Measurements from ENCODE around the gene SNRNP200.
"Not testable (repeated sequence)": the region's sequence is repeated elsewhere in the genome, so short reads cannot be mapped to it uniquely, and the experiment has no call there.

SNRNP200 gene

DNA sequence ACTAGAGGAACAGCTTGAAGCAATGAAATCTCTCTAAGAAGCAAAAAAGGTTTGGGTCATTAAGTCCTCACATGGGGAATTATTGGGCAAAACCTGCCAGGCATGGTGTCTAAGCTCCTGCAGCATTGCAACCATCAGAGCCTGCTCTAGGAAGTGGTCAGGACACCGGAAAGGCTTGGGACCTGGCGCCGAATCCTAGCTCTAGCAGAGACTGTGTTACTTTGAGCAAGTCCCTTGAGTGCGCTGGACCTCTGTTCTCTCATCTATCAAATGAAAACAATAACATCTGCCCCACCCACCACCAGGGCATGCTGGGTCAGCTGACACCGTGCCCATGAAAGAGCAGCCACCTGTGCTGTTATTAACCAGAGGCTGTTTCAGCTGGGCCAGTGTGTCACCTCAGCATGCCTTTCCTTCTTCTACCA is 45.8 kb downstream of the SNRNP200 start:
- TF ChIP-seq, protein P1, sequence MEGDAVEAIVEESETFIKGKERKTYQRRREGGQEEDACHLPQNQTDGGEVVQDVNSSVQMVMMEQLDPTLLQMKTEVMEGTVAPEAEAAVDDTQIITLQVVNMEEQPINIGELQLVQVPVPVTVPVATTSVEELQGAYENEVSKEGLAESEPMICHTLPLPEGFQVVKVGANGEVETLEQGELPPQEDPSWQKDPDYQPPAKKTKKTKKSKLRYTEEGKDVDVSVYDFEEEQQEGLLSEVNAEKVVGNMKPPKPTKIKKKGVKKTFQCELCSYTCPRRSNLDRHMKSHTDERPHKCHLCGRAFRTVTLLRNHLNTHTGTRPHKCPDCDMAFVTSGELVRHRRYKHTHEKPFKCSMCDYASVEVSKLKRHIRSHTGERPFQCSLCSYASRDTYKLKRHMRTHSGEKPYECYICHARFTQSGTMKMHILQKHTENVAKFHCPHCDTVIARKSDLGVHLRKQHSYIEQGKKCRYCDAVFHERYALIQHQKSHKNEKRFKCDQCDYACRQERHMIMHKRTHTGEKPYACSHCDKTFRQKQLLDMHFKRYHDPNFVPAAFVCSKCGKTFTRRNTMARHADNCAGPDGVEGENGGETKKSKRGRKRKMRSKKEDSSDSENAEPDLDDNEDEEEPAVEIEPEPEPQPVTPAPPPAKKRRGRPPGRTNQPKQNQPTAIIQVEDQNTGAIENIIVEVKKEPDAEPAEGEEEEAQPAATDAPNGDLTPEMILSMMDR (IDR thresholded peaks at IDR 0.05; ENCODE audit: borderline replicate concordance, insufficient read depth, low read depth, low read length), result no peak
- no peak overlapping the region for H3K4me3 ChIP-seq (ENCODE audit: low read depth, low read length)

DNA sequence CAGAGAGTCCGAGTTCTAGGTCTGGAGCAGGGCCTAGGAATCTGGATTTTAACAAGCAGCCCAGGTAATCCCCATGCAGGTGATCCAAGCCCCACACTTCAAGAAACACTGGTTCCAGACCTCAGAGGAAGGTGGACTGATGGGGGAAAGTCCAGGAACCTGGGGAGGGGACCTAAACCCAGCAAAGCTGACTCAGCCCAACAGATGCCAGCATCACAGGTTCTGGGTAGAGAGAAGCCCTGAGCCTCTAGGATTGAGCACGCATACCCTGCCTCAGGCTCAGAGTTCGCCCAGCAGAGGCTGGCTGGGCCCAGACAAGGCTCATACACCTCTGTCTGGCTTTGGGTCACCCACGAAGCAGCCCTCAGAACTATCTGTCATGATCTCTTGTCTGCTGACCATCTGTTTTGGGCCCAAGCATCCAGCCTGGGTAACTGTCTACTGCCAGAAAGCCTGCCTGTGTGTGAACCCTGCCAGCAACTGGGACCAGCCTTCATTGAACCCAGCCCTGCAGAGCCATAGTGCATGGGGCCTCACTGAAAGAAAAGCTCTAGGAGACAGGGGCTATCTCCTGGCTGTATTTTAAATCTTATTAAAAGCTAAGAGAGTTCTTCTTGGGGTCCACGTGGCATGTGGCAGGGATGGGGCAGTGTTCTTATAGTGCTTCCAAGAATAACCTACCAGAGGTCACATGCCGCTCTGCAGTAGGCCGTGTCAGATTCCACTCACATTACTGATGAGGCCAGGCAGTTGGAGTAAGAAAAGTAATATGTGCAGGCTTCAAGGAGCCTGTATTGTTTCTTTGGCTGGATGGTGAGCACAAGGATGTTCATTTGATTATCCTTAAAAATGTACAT is 47.0 kb downstream of the SNRNP200 start:
- TF ChIP-seq, protein P1 (IDR thresholded peaks at IDR 0.05; ENCODE audit: borderline replicate concordance, insufficient read depth, low read depth, low read length), result no peak
- no peak overlapping the region for H3K4me3 ChIP-seq (ENCODE audit: low read depth, low read length)

DNA sequence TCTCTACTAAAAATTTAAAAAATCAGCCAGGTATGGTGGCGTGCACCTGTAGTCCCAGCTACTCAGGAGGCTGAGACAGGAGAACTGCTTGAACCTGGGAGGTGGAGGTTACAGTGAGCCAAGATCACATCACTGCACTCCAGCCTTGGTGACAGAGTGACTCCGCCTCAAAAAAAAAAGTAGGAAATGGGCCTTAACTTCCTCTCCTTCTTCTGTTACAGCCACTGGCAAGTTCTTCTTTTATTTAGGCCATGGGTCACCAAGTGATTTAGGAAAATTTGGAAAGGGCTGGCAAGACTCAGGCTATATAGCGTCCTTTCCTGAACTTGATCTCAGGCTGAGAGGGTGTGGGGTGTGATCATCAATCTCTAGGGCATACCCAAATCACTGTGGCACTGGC is 47.6 kb downstream of the SNRNP200 start:
- H3K4me3 ChIP-seq (ENCODE audit: low read depth, low read length), result not testable (repeated sequence)

DNA sequence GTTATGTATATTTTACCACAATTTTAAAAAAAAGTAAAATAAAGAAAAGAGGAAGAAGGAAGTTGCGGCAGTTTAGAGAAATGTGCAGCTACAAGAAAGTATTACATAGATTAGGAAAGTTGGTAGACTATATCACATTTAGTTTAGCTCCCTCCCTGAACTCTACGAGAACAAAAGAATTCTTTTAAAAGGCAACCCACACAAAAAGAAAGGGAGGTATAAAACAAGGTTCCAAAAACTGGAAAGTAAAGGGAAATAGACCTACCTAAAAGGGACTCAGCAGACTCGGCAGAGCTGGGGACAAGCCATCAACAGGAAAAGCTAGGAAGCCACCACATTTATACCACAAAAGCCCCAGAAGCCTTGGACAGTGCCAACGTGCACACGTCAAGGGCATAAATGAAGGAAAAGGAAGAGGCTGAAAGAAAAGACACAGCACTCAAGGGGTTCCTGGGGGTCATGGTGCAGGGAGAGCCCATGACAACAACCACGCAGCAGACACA is 48.7 kb downstream of the SNRNP200 start:
- H3K4me3 ChIP-seq (ENCODE audit: low read depth, low read length), result no peak overlapping the region

DNA sequence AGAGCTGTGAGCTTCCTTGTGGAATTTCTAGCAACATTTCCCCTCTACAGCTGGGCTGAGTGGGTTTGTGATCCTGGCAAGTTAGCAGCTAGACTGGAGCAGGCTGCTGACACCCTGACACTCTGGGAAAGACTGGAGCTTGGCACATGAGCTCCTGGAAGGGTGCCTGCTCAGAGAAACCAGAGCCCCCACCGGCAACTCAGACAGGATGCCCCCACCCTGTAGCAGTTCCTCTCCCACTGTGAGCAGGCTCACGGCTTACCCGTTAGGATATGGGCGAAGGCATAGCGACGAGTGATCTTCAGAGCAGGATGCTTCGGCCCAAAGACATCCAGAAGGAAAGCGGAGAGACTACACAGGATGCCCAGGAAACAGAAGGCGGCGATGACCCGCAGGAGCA is 50.8 kb downstream of the SNRNP200 start:
- TF ChIP-seq, protein P1 (IDR thresholded peaks at IDR 0.05; ENCODE audit: borderline replicate concordance, insufficient read depth, low read depth, low read length), result no peak
- H3K4me3 ChIP-seq (ENCODE audit: low read depth, low read length), result no peak overlapping the region

More for the DNA sequence above, 48.7 kb downstream of the SNRNP200 start:
- TF ChIP-seq, protein P1 (IDR thresholded peaks at IDR 0.05; ENCODE audit: borderline replicate concordance, insufficient read depth, low read depth, low read length), result no peak

DNA sequence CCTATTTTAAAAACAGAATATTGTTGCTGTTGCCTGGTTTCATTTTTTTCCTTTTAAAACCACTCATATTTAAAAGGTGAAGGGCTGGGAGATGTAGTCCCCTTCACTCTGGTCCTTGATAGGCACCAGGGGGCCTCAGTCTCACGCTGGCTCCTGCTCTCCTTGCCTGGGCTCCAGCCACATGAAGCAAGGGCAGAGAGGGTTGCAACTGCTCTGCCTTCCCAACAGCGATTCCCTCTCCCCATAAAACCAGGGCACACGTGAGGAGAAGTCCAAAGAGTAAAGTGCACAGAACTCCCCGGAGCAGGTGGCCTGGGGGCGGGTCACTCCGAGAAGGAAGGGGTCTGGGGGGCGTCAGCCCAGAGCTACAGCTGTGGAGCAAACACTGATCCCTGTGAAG is 52.3 kb downstream of the SNRNP200 start:
- TF ChIP-seq, protein P1 (IDR thresholded peaks at IDR 0.05; ENCODE audit: borderline replicate concordance, insufficient read depth, low read depth, low read length), result no peak
- no peak overlapping the region for H3K4me3 ChIP-seq (ENCODE audit: low read depth, low read length)

DNA sequence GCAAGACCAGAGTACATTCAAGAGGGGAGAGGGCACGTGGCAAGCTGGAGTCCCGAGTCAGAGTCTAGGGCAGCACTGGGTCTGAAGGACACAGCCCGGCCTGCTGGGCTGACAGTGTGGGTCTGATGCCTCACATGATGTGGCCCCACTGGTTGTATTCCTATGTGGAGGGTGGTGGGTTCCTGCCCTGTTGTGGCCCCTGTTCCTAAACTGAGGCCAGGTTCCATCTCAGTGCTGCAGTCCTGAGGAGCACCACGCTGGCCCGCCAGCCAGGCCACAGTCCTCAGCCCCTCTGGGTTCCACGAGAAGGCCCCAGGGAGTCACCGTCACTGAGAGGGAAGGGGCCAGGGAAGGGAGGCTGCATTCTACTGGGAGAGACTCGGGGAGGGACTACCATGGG is 52.8 kb downstream of the SNRNP200 start:
- H3K4me3 ChIP-seq (ENCODE audit: low read depth, low read length), result no peak overlapping the region
- TF ChIP-seq, protein P1 (IDR thresholded peaks at IDR 0.05; ENCODE audit: borderline replicate concordance, insufficient read depth, low read depth, low read length), result no peak
